GM19324 (cell line): Measurements from ENCODE around the gene KRTAP10-1.
"Not testable (repeated sequence)": the region's sequence is repeated elsewhere in the genome, so short reads cannot be mapped to it uniquely, and the experiment has no call there.

Source experiments
- ATAC-seq: cut with Tn5 transposase; IDR thresholded peaks from one replicate; pipeline ENCODE4 v1.9.1; 2021; ENCODE audit warnings: mild to moderate bottlenecking, moderate library complexity; ENCODE audit not compliant: unreplicated experiment, low FRiP score

KRTAP10-1 gene

DNA sequence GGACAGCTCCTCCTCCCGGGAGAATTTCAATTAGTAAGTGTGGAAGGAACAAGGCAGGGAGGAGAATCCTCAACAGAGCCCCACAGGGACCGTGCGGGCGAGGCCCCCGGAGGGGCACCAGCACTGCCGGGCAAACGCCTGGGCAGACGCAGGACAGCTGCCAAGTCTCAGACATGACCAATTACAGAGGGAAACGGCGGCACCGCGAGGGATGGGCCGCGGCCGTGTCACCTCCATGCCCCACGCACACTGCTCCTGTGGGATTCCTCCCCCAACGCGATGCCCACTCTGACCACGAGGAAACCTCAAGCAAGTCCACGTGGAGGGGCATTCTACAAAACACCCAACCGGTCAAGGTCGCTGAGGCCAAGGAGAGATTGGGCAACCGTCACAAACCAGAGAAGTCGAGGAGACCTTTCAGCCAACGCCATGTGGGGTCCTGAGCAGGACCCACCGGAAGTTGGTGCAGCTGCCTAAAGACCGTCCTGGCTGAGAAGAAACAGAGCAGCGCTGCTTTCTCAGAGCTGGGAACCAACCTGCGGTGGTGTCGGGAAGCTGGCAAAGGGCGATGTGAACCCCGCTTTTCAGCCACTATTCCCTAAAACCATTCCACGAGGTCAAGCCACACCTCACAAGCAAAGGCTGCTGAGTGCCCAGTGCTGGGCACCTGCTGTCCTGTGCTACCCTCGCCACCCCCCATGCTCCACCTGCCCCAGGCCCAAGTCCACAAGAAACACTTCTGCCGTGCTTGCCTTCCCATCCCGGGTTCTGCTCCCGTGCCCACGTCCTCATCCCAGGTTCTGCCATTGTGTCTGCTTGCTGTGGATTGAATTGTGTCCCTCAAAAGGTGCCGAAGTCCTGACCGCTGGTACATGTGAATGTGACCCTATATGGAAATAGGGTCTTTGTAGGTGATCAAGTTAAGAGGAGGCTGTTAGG, 32.1 kb upstream of the KRTAP10-1 start:
- no peak for ATAC-seq

DNA sequence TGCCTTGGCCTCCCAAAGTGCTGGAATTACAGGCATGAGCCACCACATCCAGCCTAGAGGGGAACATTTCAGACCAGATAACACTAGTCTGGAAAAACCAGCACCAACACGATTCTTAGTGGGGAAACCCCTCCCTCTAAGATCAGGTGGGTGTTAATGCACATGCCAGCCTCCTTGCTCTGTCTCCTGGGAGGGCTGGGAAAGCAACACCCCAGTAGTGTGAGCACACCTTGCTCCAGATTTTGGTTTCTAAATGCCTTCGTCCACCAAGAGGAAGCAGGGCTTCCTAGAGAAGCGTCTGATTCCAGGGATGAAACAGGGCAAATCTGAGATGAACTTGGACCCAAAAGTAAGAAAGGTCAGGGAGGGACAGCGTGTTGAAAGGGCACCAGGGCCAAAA, 31.3 kb upstream of the KRTAP10-1 start:
- ATAC-seq = no peak

DNA sequence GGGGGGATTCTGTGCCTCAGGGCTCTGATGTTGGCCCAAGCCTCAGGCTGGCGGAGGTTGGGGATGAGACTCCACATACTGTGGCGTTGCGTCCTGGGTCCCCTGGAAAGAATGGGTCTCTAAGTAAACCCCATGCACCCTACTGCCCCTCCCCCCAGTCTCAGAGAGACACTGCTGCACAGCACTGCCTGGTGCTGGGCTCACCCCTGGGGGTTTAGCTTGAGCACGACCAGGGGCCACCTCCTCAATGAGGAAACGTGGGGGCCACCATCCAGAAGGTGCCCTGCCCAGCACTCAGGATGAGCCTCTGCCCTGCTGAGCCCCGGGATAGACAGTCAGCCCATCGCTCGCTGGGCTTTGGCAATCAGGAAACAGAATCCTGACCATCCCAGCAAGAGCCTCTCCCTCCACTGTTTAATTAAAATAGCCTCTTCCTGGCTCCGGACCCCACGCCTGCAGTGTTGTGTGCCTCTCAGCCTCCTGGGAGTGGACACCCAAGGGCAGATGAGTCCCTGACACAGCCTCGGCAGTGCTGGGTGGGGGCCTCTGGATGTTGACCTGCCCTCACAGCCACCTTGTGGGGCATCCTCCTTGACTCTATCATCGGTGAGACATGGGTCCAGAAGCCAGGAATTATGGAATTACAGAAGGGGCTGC, 30.0 kb upstream of the KRTAP10-1 start:
- no peak for ATAC-seq

DNA sequence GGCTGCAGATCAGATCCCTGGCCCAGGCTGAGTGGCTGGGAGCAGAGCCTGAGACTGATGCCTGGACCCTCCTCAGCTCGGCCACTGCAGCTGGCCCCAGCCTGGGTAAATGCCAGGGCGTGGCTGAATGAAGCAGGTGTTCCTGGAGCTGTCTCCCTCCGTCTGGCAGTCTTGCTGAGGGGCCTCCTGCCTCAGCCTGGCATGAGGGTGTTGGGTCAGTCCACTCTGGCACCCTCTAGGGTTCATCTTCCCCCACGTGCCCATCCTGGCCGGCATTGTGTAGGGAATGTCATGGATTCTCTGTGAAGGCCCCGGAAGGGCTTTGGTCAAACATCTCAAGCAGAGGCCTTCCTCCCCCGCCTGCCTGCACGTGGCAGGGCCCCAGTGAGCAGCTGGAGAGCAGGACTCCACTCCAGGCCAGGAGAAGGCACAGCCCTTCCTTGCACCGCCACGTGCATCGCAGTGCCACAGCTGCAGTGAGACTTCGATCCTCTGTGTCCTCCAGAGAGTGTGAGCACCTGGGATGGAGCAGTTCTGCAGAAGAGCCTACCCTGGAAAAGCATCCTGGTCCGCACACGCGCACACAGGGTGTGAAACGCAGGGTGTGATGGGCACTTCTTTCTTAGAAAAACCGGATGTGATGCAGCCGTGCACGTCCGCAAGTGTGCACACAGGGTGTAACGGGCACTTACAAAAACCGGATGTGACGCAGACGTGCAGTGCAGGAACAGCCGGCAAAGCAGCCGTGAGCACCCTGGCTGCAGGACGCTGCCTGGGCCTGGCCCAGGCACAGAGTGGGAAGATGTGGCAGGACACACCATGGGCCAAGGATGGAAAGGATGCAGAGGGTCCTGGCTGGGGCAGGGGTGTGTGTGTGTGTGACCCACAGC, 28.9 kb upstream of the KRTAP10-1 start:
- ATAC-seq = no peak

- no peak for ATAC-seq
Observed at GRCh38 chr21:44568261-44568660, 28.3 kb upstream of the KRTAP10-1 start.

- ATAC-seq = no peak
Observed at GRCh38 chr21:44567481-44568171, 27.6 kb upstream of the KRTAP10-1 start.

DNA sequence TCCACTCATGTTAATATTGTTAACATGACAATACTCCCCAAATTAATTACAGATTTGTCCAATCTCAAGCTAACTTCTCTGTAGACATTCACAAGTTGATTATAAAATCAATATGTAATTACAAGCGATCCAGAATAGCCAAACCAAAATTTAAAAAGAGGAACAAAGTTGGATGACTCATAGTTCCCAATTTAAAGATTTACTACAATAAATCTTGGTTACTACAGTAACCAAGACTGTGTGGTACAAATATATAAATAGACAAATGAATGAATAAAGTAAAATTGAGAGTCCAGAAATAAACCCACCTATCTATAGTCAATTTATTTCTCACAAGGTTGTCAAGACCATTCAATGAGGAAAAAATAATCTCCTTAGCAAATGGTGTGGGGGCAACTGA, 26.4 kb upstream of the KRTAP10-1 start:
- ATAC-seq = no peak

DNA sequence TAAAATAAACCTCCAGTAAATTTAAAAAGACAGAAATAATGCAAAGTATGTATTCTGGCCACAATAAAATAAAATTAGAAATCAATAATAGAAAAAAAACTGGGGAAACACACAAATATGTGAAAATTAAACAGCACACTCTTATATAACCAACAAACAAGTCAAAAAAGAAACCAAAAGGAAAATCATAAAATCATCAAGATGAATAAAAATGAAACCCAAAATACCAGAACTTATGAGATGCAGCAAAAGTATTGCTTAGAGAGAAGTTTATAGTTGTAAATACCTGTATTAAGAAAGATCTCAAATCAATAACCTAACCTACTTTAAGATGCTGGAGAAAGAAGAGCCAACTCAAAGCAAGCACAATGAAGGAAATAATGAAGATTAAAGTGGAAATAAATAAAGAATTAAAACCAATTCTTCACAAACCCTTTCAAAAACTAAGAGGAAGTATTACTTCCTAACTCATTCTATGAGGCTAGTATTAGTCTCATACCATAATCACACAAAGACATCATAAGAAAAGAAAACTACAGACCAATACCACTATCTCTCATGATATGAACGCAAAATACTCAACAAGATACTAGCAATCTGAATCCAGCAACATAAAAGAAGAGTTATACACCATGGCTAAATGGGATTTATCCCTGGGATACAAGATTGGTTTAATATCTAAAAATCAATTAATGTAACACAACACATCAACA, 25.0 kb upstream of the KRTAP10-1 start:
- no peak for ATAC-seq

DNA sequence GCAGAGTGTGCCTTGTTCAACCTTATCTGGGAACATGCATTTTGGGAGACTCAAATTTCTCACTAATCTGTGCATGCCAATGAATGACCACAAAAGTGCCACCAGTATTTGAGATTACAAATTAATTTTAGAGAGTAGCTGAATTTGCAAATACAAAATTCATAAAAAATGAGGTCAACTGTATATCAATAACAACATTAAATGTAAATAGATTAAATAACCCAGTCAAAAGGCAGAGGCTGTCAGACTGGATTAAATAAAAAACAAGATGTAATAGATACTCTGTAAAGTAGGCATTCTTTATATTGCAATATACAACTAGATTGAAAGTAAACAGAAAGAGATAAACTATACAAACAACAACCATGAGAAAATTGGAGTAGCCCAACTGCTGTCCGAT, 24.1 kb upstream of the KRTAP10-1 start:
- no peak for ATAC-seq

DNA sequence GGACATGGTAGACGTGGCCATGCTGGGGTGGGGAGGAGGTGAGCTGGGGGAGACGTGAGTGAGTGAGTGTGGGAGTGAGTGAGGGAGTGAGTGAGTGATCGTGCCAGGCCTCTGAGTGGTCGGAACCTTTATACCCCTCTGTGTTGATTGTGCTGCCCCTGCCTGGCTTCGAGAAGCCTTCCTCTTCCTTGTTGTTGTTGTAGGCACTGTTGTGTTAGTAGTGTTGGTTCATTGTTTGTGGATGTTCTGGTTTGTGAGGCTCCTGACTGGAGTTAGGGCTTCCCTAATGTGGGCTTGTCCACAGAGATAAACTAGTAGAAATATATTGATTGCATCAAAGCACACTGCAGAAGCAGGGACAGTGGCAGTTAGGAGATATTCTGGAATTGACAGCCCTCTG, 18.7 kb upstream of the KRTAP10-1 start, which contains the start of gene KRTAP10-3:
KRTAP10-3 (minus strand) TSS at position 101 of the 400 bp plus-strand sequence; CDS start at position 21, 80 bp downstream.
- no peak for ATAC-seq

- ATAC-seq = not testable (repeated sequence)
Observed at GRCh38 chr21:44558329-44558675, 18.3 kb upstream of the KRTAP10-1 start.

- no peak for ATAC-seq
Observed at GRCh38 chr21:44557491-44558328, 17.7 kb upstream of the KRTAP10-1 start.

DNA sequence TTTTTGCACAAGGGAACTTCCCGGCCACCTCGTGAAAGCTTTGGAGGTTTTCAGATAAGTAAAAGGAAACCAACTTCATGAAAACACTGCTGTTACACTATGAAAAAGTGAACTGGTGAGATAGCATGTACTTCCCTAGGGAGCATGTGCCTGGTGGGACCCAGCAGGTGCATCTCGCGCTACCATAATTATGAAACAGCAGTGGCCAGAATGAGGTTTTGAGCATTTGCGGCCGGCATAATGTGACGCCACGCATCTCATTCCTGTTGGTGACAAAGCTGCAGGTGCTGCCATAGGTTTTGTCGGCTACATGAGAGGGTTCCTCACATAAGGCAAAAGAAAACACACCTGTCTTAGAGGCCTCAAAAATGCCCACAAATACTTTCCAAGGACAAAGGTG, 16.9 kb upstream of the KRTAP10-1 start:
- ATAC-seq = no peak

GRCh38 chr21:44555200-44555875, 15.3 kb upstream of the KRTAP10-1 start:
- ATAC-seq = no peak

DNA sequence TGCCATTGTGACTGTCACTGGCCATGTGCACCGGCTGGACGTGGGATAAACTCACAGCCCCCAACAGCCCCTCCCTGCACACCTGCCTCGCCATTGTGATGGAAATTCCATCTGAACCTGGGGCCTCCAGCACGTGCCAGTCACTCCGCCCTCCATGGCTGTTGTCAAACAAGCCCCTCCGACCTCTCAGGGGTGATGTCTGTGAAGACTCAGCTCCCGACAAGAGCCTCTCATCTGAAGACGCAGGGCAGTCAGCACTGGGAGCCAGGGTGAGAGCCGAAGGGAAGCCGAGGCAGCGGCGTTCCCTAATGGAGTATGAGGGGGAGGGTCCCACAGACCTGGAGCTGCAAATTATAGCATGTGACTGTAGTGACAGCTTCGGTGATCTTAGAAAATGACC, 12.7 kb upstream of the KRTAP10-1 start:
- ATAC-seq = no peak

DNA sequence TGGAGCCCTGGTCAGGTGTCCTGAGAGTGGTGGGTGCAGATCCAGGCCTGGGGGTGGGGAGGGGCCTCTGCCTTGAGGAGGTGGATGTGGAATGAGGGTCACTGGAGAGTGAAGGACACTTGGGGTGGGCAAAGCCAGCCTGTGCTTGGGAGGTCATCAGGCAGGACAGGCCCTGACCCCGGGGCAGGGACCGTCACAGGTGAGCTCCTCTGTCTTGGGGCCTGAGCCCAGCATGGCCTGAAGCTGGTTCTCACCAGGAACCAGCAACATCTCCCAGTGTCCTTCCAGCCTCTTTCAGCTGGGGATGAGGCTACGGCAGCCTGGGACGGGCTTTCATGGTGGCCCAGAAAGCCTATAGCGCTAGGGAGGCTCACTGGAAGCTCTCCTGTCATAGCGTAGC, 12.1 kb upstream of the KRTAP10-1 start:
- no peak for ATAC-seq

DNA sequence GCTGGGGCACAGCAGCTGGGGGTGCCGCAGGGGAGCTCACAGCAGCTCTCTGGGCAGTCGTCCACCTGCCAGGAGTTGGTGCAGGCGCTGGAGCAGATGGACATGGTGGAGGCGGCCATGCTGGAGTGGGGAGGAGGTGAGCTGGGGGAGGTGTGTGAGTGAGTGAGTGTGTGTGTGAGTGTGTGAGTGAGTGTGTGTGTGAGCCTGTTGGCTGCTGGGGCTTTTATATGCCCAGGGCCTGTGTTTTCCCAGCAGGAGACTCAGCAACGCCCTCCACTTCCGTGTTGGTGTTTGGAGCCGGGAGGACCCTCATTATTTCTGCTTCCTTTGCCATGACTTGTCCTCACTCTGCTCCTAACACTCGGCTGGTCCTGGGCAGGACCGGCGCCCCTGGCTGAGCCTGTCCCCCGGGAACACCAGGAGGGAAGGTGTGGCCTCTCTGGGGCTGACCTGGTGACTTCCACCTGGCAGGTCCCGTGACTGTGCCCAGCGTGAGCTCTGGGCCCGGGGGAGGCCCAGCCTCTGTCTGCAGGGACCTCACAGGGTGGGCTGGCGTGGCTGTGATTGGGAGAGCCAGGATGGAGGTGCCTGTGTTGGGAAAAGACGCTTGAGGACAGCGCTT, 11.5 kb upstream of the KRTAP10-1 start, which contains the start of gene KRTAP10-2:
KRTAP10-2 (minus strand) TSS at position 166 of the 622 bp plus-strand sequence; CDS start at position 119, 47 bp downstream.
- ATAC-seq = no peak

- ATAC-seq = no peak
Observed at GRCh38 chr21:44550807-44551206, 10.8 kb upstream of the KRTAP10-1 start.
